Retinal pigment epithelial cell (primary cell): ENCODE measurements around the gene DLAT.
A peak's percentile ranks its signal among the peaks of the same experiment; 100 is the strongest.

Source experiments
- DNase-seq: peaks from one replicate; pipeline ENCODE4 v3.0.0-alpha.2; 2010; ENCODE audit warnings: low read depth
- H3K4me3 ChIP-seq: 2 replicates; pipeline ENCODE4 v1.5.1; 2011; ENCODE audit warnings: mild to moderate bottlenecking, low read length, control low read depth, moderate library complexity
- TF ChIP-seq, protein P1 (sequence below): conservative IDR thresholded peaks from 2 replicates; pipeline ENCODE4 v1.5.1; 2011; ENCODE audit warnings: low read depth, low read length, control low read depth, inconsistent platforms

The DLAT gene

DNA sequence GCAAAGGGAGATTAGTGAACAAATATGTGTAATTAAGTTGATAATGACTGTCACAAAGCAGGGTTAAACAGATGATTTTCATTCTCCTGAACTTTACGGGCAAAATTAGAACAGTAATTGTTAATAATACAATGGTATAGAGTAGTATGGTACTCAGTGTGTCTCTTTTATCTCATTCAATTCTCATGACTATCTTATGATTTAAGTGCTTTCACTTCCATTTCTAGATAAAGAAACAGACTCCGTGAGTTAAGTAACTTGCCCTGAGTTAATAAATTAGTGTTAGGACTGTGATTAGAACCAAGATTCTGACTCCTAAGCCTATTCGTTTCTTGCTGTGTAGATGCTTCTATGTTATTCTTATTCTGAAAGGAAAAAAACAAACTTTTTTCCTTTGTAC, 26.6 kb downstream of the DLAT start:
- no peak overlapping the region for H3K4me3 ChIP-seq
- TF ChIP-seq, protein P1, sequence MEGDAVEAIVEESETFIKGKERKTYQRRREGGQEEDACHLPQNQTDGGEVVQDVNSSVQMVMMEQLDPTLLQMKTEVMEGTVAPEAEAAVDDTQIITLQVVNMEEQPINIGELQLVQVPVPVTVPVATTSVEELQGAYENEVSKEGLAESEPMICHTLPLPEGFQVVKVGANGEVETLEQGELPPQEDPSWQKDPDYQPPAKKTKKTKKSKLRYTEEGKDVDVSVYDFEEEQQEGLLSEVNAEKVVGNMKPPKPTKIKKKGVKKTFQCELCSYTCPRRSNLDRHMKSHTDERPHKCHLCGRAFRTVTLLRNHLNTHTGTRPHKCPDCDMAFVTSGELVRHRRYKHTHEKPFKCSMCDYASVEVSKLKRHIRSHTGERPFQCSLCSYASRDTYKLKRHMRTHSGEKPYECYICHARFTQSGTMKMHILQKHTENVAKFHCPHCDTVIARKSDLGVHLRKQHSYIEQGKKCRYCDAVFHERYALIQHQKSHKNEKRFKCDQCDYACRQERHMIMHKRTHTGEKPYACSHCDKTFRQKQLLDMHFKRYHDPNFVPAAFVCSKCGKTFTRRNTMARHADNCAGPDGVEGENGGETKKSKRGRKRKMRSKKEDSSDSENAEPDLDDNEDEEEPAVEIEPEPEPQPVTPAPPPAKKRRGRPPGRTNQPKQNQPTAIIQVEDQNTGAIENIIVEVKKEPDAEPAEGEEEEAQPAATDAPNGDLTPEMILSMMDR: no peak
- no peak for DNase-seq

DNA sequence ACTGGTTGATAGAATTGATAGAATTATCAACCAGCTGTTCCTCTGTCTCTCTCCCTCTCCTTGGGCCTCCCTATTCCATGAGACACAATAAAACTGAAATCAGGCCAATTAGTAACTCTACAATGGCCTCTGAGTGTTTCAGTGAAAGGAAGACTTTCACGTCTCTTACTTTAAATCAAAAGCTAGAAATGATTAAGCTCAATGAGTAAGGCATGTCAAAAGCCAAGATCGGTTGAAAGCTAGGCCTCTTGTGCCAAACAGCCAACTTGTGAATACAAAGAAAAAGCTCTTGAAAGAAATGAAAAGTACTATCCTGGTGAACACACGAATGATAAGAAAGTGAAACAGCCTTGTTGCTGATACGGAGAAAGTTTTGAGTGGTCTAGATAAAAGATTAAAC, 32.0 kb downstream of the DLAT start:
- H3K4me3 ChIP-seq: no peak overlapping the region
- TF ChIP-seq, protein P1: no peak
- no peak for DNase-seq

DNA sequence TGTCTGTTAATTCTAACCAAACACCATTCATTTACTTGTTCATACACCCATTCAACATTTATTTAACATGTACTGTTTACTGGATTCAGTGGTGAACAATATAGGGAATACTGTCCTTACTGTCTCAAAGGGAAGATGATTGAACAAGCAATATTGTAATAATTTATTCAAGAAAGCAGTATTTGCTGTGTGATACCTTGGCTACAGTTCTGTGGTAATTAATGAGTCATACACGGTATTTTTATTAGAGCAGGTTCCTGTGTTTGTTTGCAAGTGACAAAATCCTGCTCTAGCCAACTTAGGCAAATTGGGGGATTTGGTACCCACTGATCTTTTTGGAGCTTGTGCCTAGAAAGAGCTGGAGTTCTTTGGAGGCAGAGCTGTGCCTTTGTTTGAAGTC, 32.9 kb downstream of the DLAT start:
- no peak for DNase-seq
- TF ChIP-seq, protein P1: no peak
- no peak overlapping the region for H3K4me3 ChIP-seq

DNA sequence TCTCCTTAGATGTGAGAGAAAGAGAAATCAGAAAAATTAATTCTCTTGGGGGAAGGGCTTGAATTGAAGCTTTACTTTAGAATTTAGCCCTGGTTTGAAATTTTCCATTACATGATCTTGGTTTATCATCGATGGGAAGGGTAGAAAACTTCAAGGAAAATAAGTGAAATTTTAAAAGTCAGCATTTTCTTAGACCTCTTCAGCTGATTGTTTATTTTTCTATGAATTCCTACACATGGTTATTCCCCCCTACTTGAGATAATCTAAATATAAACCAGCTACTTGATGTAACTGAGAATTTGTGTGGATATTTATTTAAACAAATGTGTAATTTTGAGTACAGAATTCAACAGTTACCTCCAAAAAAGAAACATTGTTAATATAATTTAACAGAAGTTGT, 37.7 kb downstream of the DLAT start:
- TF ChIP-seq, protein P1: no peak
- no peak for DNase-seq
- H3K4me3 ChIP-seq: no peak overlapping the region

DNA sequence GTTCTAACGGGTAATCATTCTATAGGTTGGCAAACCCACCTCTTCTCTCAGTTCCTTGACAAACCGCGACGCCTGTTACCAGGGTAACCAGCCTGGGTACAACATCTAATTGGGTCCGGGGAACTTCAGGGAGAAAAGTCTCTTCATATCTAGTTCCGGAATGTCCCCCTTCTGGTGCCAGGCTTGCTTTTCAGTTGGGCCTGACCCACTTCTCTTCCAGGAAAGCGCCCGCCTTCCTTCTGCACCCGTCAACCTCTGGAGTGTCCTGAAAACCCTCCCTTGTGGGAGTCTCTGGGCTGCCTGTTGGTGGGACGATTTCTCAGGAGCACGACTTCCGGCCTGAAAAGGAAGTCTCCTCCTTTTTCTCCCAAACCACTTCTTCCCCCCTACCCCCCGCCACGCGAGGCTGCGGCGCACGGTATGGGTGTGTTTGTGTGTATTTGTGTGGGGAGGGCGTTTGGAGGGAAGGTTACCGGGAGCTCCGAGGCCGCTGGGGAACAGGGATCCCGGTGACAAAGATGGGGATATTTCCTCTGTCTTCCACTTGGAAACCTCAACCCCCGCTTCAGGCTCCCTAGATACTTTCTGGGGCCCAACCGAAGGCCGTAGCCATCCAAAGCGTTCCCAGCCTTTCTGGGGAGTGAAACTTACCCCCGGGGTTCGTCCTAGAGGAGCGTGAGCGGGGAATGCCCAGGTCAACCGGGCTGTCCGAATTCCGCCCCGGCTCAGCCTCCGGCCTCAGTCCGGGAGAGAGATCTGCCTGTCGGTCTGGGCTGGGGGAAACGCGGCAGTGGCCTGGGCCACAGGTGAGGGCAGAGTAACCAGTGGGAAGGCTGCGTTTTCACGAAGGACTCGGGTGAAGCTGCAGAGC, 49.0 kb downstream of the DLAT start, which contains the start of the genes NKAPD1 and PIH1D2:
Gene NKAPD1, plus strand, starts transcription at position 359 of the 871 bp plus-strand sequence. CDS start 1,276 bp downstream, outside the sequence.
Gene PIH1D2, minus strand, starts transcription at position 77 of the 871 bp plus-strand sequence. CDS start 843 bp downstream, outside the sequence.
- H3K4me3 ChIP-seq: peak within 1 kb of the TSS; percentile 97
- DNase-seq: peak; percentile 59

DNA sequence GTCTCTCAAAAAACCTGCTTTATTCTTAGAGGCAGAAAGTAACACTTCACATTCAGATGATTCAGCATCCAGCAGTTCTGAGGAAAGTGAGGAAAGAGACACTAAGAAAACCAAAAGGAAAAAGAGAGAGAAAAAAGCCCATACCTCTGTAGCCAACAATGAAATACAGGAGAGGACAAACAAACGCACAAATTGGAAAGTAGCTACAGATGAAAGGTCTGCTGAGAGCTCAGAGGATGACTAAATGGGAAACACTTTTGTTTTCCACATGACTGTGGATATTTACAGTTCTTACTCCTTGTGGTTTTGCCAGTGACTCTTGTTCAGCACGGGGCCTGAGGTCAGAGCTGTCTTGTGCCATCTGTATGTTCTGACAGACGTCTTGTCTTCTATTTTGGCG, 57.5 kb downstream of the DLAT start:
- TF ChIP-seq, protein P1: no peak
- DNase-seq: no peak
- no peak overlapping the region for H3K4me3 ChIP-seq

More for the DNA sequence above, 49.0 kb downstream of the DLAT start, which contains the start of the genes NKAPD1 and PIH1D2:
- TF ChIP-seq, protein P1: peak; percentile 9
